GM21619 (cell line): ENCODE measurements around the gene BRSK1.

ENCODE experiments used
- ATAC-seq: cut with Tn5 transposase; IDR thresholded peaks from one replicate; pipeline ENCODE4 v1.9.1; 2021; ENCODE audit not compliant: unreplicated experiment

Gene BRSK1

DNA sequence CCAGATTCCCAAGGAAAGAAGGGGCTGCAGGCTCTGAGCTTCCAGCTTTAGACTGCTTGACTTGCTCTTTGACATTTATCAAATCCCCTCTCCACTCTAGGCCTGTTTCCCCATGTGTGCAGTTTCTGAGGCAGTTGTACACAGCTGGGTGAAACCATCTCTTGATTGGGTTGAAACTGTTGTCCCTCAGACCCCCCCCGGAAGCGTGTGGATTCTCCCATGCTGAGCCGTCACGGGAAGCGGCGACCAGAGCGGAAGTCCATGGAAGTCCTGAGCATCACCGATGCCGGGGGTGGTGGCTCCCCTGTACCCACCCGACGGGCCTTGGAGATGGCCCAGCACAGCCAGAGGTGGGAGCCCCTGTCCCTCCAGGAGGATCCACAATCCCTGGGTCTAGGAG lies 19.7 kb downstream of the BRSK1 start:
- ATAC-seq: no peak

DNA sequence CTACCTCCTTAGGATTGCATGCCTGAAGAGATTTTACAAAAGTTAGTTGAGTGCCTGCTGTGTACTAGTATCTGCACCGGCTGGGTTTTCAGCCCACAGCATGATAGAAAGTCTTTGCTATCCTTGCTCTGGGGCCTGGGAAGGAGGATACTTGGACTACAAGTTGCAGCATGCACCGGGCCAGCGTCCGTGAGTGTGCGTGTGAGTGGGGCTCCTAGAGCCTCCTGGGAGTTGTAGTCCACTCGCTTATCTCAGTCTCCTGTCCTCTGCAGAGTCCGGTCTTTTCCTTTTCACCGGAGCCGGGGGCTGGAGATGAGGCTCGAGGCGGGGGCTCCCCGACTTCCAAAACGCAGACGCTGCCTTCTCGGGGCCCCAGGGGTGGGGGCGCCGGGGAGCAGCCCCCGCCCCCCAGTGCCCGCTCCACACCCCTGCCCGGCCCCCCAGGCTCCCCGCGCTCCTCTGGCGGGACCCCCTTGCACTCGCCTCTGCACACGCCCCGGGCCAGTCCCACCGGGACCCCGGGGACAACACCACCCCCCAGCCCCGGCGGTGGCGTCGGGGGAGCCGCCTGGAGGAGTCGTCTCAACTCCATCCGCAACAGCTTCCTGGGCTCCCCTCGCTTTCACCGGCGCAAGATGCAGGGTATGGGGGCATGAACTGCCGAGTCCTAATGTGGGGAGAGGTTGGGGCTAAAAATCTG lies 20.6 kb downstream of the BRSK1 start:
- ATAC-seq: no peak

DNA sequence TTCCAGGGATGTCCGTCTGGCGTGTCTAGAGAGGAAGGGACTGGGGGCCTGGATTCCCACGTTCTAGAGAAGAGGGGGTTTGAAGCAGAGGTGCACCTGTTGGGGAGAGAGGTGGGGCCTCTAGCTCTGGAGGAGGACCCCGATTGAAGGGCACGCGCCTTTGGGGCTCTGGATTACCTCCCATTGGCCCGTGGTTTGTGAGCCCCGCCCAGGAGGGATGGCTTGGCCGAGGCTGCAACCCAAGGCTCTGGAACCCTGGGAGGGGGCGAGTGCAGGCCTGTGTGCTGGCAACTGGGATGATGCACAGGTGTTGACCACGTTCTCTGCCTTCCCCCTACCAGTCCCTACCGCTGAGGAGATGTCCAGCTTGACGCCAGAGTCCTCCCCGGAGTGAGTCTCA lies 21.2 kb downstream of the BRSK1 start:
- no peak for ATAC-seq

DNA sequence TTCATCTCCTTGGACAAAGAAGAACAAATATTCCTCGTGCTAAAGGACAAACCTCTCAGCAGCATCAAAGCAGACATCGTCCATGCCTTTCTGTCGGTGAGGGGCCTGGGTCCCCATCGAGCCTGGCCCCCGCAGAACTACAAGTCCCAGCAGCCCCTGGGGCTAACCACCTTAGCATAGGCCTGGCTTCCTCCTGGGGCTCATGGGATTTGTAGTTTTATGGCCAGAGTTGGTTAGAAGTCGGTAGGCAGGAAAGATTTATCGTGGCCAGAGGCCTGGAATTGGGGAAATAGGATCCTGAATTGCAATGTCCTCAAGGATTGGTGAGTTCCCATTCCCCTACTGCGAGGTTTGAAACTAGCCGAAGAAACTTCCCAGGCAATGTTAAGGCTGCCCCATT lies 21.7 kb downstream of the BRSK1 start:
- ATAC-seq: no peak

DNA sequence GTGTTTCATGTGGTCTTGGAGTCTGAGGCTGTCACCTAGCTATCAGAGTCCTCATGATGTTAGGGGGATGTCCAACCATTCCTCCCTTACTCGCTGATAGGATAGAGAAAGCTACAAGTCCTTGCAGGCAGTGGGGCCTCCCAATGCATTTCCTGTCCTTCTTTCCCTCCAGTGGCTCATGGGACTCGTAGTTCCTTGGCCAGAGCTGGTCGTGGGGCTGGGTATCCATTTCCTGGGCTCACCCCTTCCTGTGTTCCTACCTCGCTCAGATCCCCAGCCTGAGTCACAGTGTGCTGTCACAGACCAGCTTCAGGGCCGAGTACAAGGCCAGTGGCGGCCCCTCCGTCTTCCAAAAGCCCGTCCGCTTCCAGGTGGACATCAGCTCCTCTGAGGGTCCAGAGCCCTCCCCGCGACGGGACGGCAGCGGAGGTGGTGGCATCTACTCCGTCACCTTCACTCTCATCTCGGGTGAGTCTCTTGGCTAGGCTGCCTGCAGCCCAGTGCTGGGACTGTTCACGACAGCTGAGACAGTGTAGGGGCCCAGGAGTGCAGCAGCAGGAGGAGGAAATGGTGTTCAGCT lies 22.3 kb downstream of the BRSK1 start:
- ATAC-seq: no peak

DNA sequence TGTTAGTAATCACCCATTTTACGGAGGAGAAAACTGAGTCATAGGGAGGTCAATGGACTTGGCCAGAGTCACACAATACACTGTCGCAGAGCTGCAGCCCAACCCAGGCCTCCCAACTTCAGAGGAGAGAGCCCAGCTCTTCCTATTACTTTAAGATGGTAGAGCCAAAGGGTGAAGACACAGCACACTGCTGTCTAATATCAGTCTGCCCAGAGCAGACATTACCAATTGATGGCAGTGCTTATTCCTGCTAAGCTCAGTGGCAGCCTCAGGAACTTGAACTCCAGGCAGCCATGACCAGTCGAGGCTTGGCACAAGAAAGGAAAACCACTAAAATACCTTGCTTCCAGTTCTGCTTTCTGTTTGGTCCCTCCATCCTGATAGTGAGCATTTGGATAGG lies 22.9 kb downstream of the BRSK1 start:
- no peak for ATAC-seq

DNA sequence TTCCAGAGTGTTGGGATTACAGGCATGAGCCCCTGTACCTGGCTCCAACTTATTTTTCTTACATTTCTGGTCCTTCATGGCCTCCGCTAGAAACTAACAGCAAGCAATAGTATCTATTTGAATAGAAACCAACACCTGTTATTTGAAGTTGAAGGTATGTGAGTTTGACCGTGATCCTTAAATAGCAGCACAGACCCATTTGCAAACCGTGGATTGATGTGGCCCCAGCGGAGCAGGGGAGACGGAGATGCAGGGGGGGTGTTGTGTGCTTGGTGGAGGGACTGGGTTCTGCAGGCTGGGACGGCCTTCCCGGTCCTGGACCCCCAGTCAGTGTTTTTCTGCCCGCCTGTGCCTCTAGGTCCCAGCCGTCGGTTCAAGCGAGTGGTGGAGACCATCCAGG lies 24.5 kb downstream of the BRSK1 start:
- no peak for ATAC-seq

DNA sequence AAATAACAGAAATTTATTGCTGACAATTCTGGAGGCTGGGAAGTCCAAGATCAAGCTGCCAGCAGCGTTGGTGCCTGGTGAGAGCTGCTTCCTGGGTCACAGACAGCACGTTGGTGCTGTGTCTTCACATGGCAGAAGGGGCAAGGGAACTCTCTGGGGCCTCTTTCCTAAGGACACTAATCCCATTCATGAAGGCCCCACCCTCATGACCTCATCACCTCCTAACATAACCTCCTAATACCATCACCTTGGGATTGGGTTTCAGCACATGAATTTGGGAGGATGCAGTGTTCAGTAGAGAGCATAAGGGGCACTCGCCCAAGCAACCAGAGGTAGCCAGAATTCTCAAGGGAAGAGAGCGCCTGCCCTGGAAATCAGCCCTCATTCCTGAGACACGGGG lies 25.7 kb downstream of the BRSK1 start:
- no peak for ATAC-seq

DNA sequence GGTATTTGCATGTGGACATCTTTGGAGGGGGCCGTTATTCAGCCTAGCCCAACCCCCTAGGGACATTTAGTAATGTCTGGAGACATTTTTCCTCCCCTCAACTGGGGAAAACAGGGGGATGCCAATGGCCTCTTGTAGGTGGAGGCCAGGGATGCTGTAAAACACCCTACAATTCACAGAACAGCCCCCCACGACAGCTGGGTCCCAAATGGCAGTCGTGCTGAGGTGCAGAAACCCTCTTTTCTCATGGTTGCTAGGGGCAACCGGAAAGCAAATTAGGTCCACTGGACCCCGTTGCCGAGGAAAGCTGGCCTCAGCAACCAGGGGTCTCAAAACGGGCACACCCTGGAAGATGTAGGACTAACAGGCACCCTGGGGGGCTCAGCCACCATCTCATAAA lies 26.7 kb downstream of the BRSK1 start:
- no peak for ATAC-seq

DNA sequence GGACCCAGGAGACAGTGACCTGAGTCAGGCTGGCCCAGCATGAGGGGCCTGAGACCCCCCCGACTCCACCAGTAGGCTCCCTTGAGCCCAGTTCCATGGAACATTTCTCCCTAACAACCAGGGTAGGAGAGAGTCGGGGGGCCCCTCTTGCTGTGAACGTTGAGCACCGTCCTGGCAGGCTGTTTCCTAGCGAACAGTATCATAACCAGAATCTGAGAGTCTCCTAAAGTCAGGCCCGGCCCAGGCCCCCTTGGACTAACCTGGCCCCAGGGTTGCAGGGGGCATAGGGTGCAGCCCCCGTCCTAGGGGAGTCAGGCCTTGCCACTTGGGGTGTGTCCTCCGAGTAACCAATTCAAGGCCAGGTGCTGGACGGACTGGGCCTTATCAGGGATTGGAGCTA lies 27.6 kb downstream of the BRSK1 start:
- no peak for ATAC-seq

DNA sequence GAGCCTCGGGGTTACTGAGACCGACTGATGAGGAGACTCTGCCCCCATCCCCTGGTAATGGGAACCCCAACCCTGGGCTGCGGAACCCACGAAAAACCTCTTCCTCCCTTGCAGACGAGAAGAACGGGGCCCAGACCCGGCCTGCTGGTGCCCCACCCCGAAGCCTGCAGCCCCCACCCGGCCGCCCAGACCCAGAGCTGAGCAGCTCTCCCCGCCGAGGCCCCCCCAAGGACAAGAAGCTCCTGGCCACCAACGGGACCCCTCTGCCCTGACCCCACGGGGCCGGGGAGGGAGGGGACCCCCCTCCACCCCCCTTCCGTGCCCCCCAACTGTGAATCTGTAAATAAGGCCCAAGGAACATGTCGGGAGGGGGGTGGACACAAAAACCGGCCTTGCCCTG lies 28.0 kb downstream of the BRSK1 start:
- ATAC-seq: no peak

DNA sequence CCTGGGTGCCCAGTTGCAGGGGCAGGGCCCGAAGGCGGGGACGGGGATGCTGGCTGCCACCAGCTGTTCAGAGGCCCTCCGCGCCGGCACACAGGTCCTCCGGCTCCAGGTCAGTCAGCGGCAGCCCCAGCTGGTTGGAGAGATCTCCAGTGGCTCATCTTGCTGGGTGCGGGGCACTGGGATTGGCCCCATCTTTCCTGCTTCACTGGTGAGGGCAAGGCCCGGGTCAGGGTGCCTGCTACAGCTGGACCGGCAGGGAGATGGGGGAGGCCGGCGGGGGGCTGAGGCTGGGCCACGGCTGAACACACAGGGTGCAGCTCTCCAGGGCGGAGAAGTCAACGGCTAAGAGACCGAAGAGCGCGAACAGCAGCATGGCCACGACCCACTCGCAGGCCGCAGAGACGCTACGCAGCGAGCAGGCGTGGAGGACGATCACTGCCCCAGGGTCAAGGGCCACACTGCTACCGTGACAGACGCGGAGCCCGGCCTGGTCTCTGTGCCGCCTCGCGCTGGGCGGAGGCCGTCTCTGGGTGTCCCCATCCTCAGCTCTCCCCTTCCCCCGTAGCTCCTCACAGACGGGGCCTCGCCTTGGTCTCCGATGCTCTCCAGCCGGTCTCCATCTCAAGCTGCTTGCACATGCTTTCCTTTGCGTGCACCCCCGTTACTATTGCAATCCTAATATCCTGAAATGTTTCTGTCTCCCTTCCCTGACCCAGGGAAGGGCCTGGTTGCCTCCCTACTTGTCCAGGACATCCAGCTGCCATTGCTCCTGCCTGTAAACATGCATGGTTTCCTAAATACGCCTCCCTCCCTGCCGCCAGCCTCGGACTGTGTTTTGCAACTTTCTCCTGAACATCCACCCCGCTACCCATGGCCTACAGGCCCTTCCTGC lies 29.1 kb downstream of the BRSK1 start:
- no peak for ATAC-seq

DNA sequence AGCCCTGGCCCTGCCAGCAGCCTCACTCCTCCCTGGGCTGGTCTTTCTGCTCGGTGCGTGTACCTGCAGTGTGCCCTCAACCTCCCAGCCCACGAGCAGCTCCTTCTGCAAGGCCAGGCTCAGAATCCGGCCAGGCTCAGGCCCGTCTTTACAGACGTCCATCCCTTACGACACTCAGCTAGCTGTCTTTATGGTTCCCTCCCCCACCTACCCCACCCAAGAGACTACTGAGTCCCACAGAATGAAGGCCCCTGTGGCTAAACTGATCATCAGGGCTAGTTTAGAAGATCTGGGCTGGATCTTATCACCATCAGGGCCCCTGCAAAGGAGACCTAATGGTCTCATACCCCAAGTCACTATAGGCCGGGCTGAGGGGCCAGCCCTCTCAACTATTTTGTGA lies 30.6 kb downstream of the BRSK1 start:
- ATAC-seq: no peak

DNA sequence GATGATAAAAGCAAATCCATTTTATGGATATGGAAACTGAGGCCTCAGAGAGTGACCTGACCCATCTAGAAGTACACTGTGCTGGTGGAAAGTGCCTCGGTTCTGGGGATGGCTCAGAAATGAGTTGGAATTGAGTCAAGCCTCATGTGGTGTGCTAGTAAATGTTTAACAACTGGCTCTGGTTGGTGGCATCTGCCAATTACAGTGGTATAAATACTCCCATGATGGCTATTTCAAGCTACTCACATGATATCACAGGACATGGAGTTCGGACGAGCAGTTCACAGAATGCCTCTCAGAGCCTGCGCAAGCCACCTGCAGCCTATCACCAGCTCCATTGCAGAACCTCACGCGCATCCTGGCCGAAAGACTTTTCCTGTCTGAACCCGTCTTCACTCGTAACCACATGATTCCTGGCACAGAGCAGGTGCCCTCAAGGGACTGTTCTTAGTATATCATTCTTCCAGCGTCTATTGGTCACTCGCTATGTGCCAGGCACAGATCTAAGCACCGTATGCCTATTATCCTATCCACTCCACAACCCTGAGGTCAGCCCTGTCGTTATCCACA lies 32.2 kb downstream of the BRSK1 start:
- no peak for ATAC-seq

DNA sequence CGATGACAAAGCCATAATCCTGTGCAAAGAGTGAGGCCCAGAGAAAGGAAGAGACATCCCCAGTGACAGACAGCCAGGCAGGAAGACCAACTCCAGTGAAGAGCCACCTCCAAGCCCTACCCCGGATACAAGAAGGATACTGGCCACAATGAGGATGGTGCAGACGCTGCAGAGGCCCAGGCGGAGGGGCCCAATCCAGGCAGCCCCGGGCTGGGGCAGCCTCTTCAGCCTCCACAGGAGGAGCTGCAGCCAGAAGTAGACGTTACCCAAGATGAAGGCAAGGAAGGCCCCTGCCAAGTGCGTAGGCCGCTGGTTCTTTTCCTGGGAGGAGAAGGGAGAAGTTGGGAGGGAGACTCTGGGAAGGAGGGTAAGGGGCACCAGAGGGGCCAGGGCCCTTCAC lies 32.8 kb downstream of the BRSK1 start:
- ATAC-seq: no peak

DNA sequence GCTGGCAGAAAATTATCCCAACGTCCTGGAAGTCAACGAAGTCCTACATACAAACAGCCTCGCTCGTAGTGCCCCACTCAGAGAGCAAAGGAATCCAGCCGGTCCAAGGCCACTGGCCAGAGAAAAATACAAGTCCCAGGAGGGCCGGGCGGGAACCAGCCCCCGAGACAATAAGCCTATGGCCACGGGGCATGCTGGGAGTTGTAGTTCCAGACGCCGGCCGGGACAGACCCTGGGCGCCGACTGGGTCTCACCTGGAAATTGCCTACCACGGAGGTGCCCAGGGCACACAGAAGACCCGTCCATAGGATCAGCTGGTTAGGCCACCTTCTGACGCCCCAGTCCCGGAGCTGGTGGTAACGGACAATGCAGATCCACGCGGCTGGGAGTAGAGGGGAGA lies 36.0 kb downstream of the BRSK1 start:
- ATAC-seq: no peak

DNA sequence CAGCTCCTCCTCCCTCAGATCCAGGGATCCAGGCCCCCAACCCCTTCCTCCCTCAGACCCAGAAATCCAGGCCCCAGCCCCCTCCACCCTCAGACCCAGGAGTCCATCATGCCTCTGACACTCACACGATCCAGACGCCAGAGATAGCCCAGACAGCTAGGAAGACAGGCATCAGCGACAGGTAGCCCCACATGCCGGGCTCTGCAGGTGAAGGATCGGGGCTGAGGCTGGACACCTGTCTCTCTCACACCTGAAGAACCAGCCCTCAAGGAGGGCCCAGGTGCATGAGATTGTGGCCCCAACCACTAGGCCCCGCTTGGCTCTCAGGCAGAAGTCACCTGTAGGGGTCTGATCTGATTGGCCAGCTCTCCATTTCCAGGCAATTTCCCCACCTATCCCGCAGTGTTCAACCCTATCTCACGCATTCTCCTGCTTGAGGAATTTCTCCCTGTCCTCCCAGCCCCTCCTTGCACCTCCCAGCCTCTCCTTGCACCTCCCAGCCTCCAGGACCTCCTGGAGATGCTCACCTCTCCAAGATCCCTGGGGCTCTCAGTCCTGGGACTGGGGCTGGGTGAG lies 37.1 kb downstream of the BRSK1 start:
- no peak for ATAC-seq

DNA sequence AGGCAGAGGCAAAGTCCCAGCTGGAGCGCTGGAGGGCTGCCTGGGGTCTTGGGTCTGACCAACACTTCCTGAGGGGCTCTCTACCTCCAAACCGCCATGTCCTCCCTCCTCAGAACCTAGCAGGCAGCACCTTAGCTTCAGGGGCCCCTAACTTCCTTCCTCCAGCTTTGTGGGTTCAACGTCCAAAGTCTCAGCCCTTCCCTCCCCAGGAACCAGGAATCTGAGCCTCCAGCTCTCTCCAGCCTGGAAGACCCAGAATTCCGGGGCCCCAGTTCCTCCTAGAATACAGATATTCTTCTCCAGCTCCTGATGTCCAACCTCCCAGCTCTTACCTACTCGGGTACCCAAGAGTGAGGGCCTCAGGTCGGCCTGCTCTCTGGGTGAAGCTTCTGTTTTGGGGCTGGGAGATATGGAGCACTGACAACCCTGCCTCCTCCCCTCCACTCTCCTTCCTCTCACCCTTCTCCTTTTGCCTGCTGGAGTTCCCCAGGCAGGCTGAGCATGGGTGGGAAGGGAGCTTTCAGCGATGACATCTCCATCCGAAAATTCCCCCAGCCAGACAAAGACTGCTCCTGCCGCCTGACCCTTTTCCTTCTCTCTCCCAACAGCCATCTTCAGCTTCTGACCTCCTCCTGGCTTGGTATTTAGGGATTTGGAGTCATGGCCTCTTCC lies 37.8 kb downstream of the BRSK1 start:
- ATAC-seq: no peak

DNA sequence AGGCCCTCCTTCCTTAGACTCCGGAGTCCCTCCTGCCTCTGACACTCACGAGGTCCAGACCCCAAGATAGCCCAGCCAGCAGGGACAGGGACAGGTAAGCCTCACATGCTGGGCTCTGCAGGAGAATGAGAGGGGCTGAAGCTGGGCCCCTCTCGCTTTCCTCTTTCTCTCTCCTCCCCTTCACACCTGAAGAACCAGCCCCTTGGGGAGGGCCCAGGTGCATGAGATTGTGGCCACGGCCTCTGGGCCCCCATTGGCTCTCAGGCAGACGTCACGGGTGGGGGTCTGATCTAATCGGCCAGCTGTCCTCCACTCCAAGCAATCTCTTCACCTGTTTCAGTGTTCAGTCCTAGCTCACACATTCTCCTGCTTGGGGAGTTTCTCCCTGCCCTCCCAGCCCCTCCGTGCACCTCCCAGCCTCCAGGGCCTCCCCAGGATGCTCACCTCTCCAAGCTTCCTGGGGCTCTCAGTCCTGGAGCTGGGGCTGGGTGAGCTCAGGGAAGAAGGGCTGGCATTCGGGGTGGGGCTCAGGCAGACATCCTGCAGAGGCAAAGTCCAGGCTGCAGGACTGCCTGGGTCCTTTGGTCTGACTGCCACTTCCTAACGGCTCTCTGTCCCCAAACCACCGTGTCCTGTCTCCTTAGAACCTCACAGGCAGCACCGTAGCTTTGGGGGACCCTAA lies 38.5 kb downstream of the BRSK1 start:
- ATAC-seq: no peak

DNA sequence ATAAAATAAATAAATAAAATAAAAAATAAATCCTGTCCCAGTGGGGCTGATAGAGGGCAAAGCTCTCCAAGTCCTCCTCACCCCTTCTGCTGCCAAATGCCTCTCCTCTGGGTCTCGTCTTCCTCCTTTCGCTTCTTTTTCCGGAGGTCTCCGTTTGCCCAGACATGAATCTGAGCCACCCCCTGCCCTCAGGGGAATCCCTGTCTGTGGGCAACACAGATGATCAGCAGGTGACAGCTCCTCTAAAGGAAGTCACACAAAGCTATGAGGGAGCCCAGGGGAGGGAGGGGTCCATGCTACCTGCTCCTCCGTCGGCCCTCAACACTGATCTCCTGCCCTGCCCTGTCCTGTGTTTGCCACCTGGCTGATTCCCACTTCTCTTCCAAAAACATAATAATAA lies 40.9 kb downstream of the BRSK1 start:
- ATAC-seq: no peak
